ENCODE data around the gene ANKRD11.

- TF ChIP-seq GATA2 (IDR thresholded peaks at IDR 0.05; ENCODE audit: insufficient read depth, insufficient read length, low read depth, low read length) = no peak
- no peak for TF ChIP-seq CTCF (IDR thresholded peaks at IDR 0.05; ENCODE audit: extremely low read depth in 1 of 2, insufficient read depth in 1 of 2, low read depth in 1 of 2, low read length in 2 of 2)
- no peak for TF ChIP-seq POLR2A (IDR thresholded peaks at IDR 0.05; ENCODE audit: low read depth, low read length)
These were observed 158.0 kb downstream of the ANKRD11 start for GRCh38 chr16:89332243-89332901.
